CD14-positive monocyte (primary cell): Measurements from ENCODE around the gene PSTPIP2. TPM values are rescaled to one million over a fixed set of nuclear protein-coding genes. Genes with fewer than 3 reads are reported as not detected.
"Not testable (repeated sequence)": the region's sequence is repeated elsewhere in the genome, so short reads cannot be mapped to it uniquely, and the experiment has no call there.

Source experiments
- DNase-seq, 3 donors: peaks; one replicate each; pipeline ENCODE4 v3.0.0-alpha.2; 2011 to 2022
- H2AFZ ChIP-seq: 2 replicates; pipeline ENCODE4 v1.6.0; 2012; ENCODE audit warnings: mild to moderate bottlenecking, low read depth, low read length, inconsistent platforms; ENCODE audit not compliant: insufficient read depth, poor library complexity, severe bottlenecking
- H3K27ac ChIP-seq, 2 donors: 1 replicate in 1 of 2; 2 replicates in 1 of 2; pipeline ENCODE4 v1.5.1; 2012 to 2013; ENCODE audit warnings: low read length in 2 of 2, control low read depth in 1 of 2, inconsistent platforms in 1 of 2, low read depth in 1 of 2, mild to moderate bottlenecking in 1 of 2
- H3K27me3 ChIP-seq, 2 donors: one replicate each; pipeline versions ENCODE4 v1.6.0 to v1.6.1; 2011 to 2013; ENCODE audit warnings: low read length in 2 of 2; ENCODE audit not compliant: control insufficient read depth in 2 of 2, insufficient read depth in 2 of 2
- H3K36me3 ChIP-seq, 2 donors: replicated peaks in 1 of 2; 1 replicate in 1 of 2; 2 replicates in 1 of 2; pipeline versions ENCODE4 v1.5.1 to v1.6.1; 2012 to 2013; ENCODE audit warnings: low read length in 2 of 2, control low read depth in 1 of 2, inconsistent platforms in 1 of 2, mild to moderate bottlenecking in 1 of 2; ENCODE audit not compliant: insufficient read depth in 2 of 2, control insufficient read depth in 1 of 2
- H3K4me1 ChIP-seq, 2 donors: 1 replicate in 1 of 2; 2 replicates in 1 of 2; pipeline versions ENCODE4 v1.5.1 to v1.6.1; 2012 to 2013; ENCODE audit warnings: low read length in 2 of 2, control low read depth in 1 of 2, inconsistent platforms in 1 of 2, mild to moderate bottlenecking in 1 of 2, moderate library complexity in 1 of 2; ENCODE audit not compliant: insufficient read depth in 2 of 2, control insufficient read depth in 1 of 2
- H3K4me2 ChIP-seq: replicated peaks from 2 replicates; pipeline ENCODE3; 2012; ENCODE audit warnings: low read length, moderate library complexity, mild to moderate bottlenecking; ENCODE audit not compliant: poor library complexity, severe bottlenecking; ENCODE audit errors: extremely low read depth
- H3K4me3 ChIP-seq, 3 experiments: fragments of 200-600 bp in 1 of 3; sonication (generic) in 1 of 3; replicated peaks in 1 of 3; 1 replicate in 2 of 3; 2 replicates in 1 of 3; pipeline ENCODE4 v1.5.1; 2011 to 2013; ENCODE audit warnings: low read length in 3 of 3, mild to moderate bottlenecking in 3 of 3, control low read depth in 2 of 3, low read depth in 2 of 3, inconsistent platforms in 1 of 3, moderate library complexity in 1 of 3
- H3K79me2 ChIP-seq: 2 replicates; pipeline ENCODE4 v1.6.0; 2012; ENCODE audit warnings: mild to moderate bottlenecking, control low read depth, inconsistent platforms, low read length, moderate library complexity; ENCODE audit not compliant: insufficient read depth
- H3K9ac ChIP-seq: 2 replicates; pipeline ENCODE4 v1.6.0; 2017; ENCODE audit warnings: low read length, mild to moderate bottlenecking; ENCODE audit not compliant: insufficient read depth, poor library complexity, severe bottlenecking
- H3K9me3 ChIP-seq, 2 donors: replicated peaks in 1 of 2; 1 replicate in 1 of 2; 2 replicates in 1 of 2; pipeline versions ENCODE4 v1.5.1 to v1.6.1; 2012 to 2013; ENCODE audit warnings: low read length in 2 of 2, control low read depth in 1 of 2; ENCODE audit not compliant: control insufficient read depth in 1 of 2, insufficient read depth in 1 of 2
- H4K20me1 ChIP-seq: 2 replicates; pipeline ENCODE4 v1.6.0; 2012; ENCODE audit warnings: mild to moderate bottlenecking, low read length, control low read depth, moderate library complexity; ENCODE audit not compliant: insufficient read depth
- H3K27ac Mint-ChIP-seq, 7 donors: one replicate each; pipeline ENCODE4 v1.8.0; 2020; ENCODE audit warnings: mild to moderate bottlenecking in 7 of 7, mixed read lengths in 7 of 7, moderate library complexity in 6 of 7, inconsistent platforms in 2 of 7
- H3K27me3 Mint-ChIP-seq, 3 donors: one replicate each; pipeline ENCODE4 v1.8.0; 2021 to 2022; ENCODE audit warnings: low read depth in 3 of 3, mild to moderate bottlenecking in 3 of 3, mixed read lengths in 3 of 3, moderate library complexity in 3 of 3, inconsistent platforms in 1 of 3
- H3K36me3 Mint-ChIP-seq, 2 donors: one replicate each; pipeline ENCODE4 v1.8.0; 2020; ENCODE audit warnings: mixed read lengths in 2 of 2, inconsistent platforms in 1 of 2, mild to moderate bottlenecking in 1 of 2
- H3K4me1 Mint-ChIP-seq: one replicate; pipeline ENCODE4 v1.8.0; 2020; ENCODE audit warnings: mild to moderate bottlenecking, mixed read lengths
- H3K4me3 Mint-ChIP-seq, 2 donors: one replicate each; pipeline ENCODE4 v1.8.0; 2020; ENCODE audit warnings: mild to moderate bottlenecking in 2 of 2, mixed read lengths in 2 of 2, moderate library complexity in 1 of 2
- H3K9me3 Mint-ChIP-seq, 7 donors: one replicate each; pipeline ENCODE4 v1.8.0; 2020 to 2022; ENCODE audit warnings: mixed read lengths in 7 of 7, mild to moderate bottlenecking in 6 of 7, moderate library complexity in 6 of 7, inconsistent platforms in 2 of 7
- WGBS: methylation state at CpG from one replicate; pipeline ENCODE4 v1.1.5; 2013; ENCODE audit warnings: missing lambda C conversion rate; ENCODE audit not compliant: insufficient coverage; 5-methylcytosine and 5-hydroxymethylcytosine counted together
- intact Hi-C, 2 donors: fragments of 100-400 bp; cut with micrococcal nuclease; formaldehyde crosslinking; loops; one replicate each; pipeline versions ENCODE4 v1.15.0 to v1.15.1; 2023
- polyA plus RNA-seq, 3 donors: library from polyadenylated mRNA; depleted of rRNA in 1 of 3; unstranded in 2 of 3; stranded (reverse) in 1 of 3; fragments of 300-500 nt in 2 of 3; fragments of >200 nt in 1 of 3; fragmentation: Illumina TruSeq in 2 of 3; gene quantifications; 1 replicate in 2 of 3; 2 replicates in 1 of 3; pipeline ENCODE4 v1.2.3, GENCODE V29; 2012 to 2021
- TF ChIP-seq, protein P1 (sequence below): fragments of 200-600 bp; IDR thresholded peaks from one replicate; pipeline ENCODE4 v1.8.0; 2022; ENCODE audit warnings: antibody characterized with exemption, mild to moderate bottlenecking

PSTPIP2 gene
- polyA plus RNA-seq, 3 donors = 35.0 to 64.1 (median 42.3) TPM

DNA sequence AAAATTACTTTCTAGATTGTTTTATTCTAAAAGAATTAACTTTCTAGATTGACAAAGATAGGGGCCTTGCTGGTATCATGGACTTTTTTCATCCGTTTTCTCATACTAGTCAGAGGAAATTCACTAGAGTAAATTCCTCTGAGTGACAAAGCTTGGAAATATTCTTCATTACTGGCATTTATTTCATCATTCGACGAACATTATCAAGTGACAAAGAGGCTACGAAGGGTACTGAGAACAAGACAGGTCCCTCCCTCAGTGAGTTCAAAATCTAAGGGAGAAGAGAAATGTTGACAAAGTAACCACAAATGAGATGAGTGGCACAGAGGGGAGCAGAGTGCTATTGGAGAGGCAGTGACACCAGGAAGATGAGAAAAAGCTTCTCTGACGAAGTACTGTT lies 109.2 kb downstream of the PSTPIP2 start:
- peaks cover 98% of the 10 kb centered on the region for H3K79me2 ChIP-seq
- Mint-ChIP-seq H3K4me3 (no peak overlapping the region), H3K4me1 (peaks cover 58% of the 10 kb centered on the region), H3K36me3 (peaks cover 29 to 32% of the 10 kb centered on the region in 2 donors), H3K27me3 (no peaks in the 10 kb centered on the region), H3K9me3 (peaks cover 0 to 4% (median 0%) of the 10 kb centered on the region in 7 donors), H3K27ac (peak overlapping the region; percentile 64 to 93 (median 78))
- no peak overlapping the region for H3K4me3 ChIP-seq
- no peaks in the 10 kb centered on the region for H3K27me3 ChIP-seq
- no peaks in the 10 kb centered on the region for H3K9me3 ChIP-seq
- H3K36me3 ChIP-seq = peaks cover 2 to 23% of the 10 kb centered on the region in 2 donors
- intact Hi-C loops = loop anchor here in 1 of 2 donors (10.0 kb wide), 1 partner anchor 112 kb away; the partner anchor contains the start of gene PSTPIP2
- peaks cover 36% of the 10 kb centered on the region for H4K20me1 ChIP-seq
- TF ChIP-seq, protein P1, sequence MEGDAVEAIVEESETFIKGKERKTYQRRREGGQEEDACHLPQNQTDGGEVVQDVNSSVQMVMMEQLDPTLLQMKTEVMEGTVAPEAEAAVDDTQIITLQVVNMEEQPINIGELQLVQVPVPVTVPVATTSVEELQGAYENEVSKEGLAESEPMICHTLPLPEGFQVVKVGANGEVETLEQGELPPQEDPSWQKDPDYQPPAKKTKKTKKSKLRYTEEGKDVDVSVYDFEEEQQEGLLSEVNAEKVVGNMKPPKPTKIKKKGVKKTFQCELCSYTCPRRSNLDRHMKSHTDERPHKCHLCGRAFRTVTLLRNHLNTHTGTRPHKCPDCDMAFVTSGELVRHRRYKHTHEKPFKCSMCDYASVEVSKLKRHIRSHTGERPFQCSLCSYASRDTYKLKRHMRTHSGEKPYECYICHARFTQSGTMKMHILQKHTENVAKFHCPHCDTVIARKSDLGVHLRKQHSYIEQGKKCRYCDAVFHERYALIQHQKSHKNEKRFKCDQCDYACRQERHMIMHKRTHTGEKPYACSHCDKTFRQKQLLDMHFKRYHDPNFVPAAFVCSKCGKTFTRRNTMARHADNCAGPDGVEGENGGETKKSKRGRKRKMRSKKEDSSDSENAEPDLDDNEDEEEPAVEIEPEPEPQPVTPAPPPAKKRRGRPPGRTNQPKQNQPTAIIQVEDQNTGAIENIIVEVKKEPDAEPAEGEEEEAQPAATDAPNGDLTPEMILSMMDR = no peak
- peaks cover 36 to 47% of the 10 kb centered on the region in 2 donors for H3K4me1 ChIP-seq
- 27% methylated on average over 1 of the region's 5 CpGs for WGBS
- no peak overlapping the region for H2AFZ ChIP-seq
- H3K4me2 ChIP-seq = no peak overlapping the region
- H3K27ac ChIP-seq = peak overlapping the region in 1 of 2 donors; percentile 67
- peak in 1 of 3 donors; percentile 20 for DNase-seq
- H3K9ac ChIP-seq = no peak overlapping the region

DNA sequence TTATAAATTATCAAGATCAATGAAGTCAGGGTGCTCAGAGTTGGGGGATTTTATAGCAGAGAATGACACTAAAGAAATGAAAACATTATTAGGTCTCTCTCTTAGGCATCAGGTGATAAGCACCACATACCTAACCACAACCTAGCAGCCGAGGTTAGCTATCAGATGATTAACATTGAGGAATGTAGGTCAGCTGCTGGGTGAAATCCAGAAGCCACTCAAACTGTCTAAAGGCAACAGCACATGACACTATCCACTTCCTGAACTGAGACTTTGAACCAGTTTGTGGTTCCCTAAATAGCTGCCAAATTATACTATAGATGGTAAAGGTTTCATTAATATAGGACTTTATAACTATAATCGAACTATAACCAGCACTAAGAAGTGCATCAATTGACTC lies 109.6 kb downstream of the PSTPIP2 start:
- Histone ChIP-seq H3K4me2 (no peak overlapping the region), H2AFZ (no peak overlapping the region), H3K4me1 (peaks cover 34 to 43% of the 10 kb centered on the region in 2 donors), H4K20me1 (peaks cover 40% of the 10 kb centered on the region), H3K9me3 (no peaks in the 10 kb centered on the region), H3K9ac (no peak overlapping the region), H3K27ac (peak overlapping the region in 1 of 2 donors; percentile 67), H3K36me3 (peaks cover 2 to 23% of the 10 kb centered on the region in 2 donors), H3K4me3 (no peak overlapping the region), H3K79me2 (peaks cover 98% of the 10 kb centered on the region), H3K27me3 (no peaks in the 10 kb centered on the region)
- no CpG with 5 or more reads among the region's 2 CpGs for WGBS
- Mint-ChIP-seq H3K27me3 (no peaks in the 10 kb centered on the region), H3K4me1 (peaks cover 55% of the 10 kb centered on the region), H3K4me3 (no peak overlapping the region), H3K9me3 (peaks cover 0 to 4% (median 0%) of the 10 kb centered on the region in 7 donors), H3K27ac (peak overlapping the region in 6 of 7 donors; percentile 16 to 93 (median 79)), H3K36me3 (peaks cover 29 to 32% of the 10 kb centered on the region in 2 donors)
- intact Hi-C loops = loop anchor here in 1 of 2 donors (10.0 kb wide), 1 partner anchor 112 kb away; the partner anchor contains the start of gene PSTPIP2
- peak; percentile 29 to 65 (median 55) for DNase-seq
- TF ChIP-seq, protein P1 = no peak

DNA sequence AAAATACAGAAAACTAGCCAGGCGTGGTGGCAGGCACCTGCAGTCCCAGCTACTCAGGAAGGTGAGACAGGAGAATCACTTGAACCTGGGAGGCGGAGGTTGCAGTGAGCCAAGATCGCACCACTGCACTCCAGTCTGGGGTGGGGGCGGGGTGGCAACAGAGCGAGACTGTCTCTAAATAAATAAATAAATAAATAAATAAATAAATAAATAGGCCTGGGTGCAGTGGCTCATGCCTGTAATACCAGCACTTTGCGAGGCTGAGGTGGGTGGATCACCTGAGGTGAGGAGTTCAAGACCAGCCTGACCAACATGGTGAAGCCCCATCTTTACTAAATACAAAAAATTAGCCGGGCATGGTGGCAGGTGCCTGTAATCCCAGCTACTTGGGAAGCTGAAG lies 112.6 kb downstream of the PSTPIP2 start:
- peaks cover 96% of the 10 kb centered on the region for H3K79me2 ChIP-seq

More for the DNA sequence above, 112.6 kb downstream of the PSTPIP2 start:
- intact Hi-C loops, H3K9me3 ChIP-seq, DNase-seq, H2AFZ ChIP-seq, H3K4me2 ChIP-seq, H3K27ac ChIP-seq, H3K4me3 ChIP-seq, H3K4me3 Mint-ChIP-seq, H3K27me3 ChIP-seq, H3K27me3 Mint-ChIP-seq, H3K9me3 Mint-ChIP-seq, H3K9ac ChIP-seq: not testable (repeated sequence)
- Histone ChIP-seq H4K20me1 (peaks cover 45% of the 10 kb centered on the region), H3K4me1 (peaks cover 22 to 26% of the 10 kb centered on the region in 2 donors), H3K36me3 (peaks cover 21 to 45% of the 10 kb centered on the region in 2 donors)
- H3K4me1 Mint-ChIP-seq = peaks cover 40% of the 10 kb centered on the region
- H3K36me3 Mint-ChIP-seq = peaks cover 37 to 44% of the 10 kb centered on the region in 2 donors
- peak overlapping the region in 1 of 7 donors; percentile 6 for H3K27ac Mint-ChIP-seq
- WGBS = 100% methylated on average over 2 of the region's 7 CpGs
